ENCODE measurements around the gene HSP90B1.
A peak's percentile ranks its signal among the peaks of the same experiment; 100 is the strongest.

HSP90B1 gene

DNA sequence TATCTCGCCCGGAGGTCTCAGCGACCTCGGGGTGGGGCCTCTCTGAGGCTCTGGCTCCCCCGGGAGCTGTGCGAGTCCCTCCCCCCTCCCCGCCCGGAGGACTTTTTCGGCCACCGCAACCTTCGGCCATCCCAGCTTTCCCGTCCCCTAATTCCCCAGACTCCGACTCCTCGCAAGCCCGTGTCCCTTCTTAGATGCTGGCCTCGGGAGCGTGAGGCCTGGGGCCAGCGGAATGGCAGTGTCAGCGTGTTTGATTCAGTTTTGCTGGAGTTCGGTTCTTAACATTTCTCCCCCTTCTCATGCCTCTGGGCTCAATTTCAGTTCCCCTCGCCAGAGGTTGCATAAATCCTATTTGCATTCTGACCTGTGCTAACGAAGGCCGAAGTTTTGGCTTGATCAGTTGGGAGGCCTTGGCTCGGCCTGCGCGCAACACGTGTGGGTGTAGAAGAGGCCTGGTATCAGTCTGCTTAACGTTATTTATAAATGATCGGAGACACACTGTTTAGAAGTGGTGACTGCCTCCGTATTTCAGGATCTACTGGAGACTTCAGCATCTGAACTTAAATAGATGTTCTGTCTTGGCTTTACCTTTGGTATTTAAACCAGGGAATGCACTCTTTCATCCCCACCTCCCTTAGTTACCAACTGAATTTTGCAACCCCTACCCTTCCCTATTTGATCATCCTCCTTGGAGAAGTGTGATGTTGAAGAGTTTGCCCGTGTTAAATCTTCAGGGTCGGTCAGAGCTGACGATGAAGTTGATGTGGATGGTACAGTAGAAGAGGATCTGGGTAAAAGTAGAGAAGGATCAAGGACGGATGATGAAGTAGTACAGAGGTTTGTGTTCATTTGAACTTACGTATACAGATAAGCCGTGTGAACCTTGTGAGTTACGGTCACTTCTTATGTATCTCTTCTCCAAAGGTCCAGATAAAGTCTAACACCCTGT lies 851 bp downstream of the HSP90B1 start:
- peak; percentile 39 for DNase-seq

DNA sequence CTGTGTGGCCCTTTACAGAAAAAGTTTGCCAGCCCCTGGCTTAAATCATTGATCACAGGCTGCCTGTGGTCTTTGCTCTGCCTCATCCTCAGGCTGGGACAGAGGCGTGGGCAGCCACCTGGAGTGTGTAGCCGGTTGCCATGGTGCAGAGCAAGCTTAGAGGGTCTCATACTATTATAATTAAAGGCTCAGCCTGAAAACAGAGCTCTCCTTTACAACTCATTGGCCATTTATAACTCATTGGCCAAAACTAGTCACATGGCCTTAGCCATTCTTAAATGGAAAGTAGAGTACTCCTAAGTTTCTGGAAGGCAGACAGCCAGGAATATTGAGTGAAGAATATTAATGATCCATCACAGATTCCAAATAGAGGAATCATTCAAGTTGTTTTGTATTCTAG lies 3.0 kb downstream of the HSP90B1 start:
- no peak for DNase-seq

DNA sequence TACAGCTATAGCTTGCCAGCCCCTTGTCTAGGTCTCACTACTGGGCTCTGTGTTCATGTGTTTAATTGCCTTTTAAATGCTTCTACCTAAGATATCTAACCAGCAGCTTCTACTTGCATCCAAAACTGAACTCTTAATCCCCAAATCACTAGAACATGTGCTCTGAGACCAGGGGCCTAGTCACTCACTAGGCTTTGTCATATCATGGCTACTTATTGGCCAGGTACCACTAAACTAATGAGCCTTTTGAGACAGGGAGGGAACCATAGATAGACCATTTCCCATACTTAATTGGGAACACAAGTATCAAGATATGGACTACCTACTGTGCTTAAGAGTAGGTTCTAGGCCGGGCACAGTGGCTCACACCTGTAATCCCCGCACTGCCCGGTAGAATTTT lies 6.5 kb downstream of the HSP90B1 start:
- no peak for DNase-seq

DNA sequence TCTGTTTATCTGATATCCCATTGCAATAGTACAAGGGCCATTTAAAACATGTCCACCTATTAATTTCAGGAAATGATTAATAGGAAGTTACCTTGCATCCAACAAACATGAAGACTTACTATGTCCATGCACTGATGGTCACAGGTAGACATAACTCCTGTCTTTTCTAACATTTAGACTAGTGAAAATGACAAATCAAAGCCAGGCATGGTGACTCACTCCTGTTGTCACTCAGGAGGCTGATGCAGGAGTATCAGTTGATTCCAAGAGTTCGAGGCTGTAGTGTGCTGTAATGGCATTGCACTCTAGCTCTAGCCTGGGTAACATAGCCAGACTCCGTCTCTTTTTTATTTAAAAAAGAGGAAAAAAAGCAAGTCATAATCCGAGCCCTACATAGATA lies 14.8 kb downstream of the HSP90B1 start:
- no peak for DNase-seq

DNA sequence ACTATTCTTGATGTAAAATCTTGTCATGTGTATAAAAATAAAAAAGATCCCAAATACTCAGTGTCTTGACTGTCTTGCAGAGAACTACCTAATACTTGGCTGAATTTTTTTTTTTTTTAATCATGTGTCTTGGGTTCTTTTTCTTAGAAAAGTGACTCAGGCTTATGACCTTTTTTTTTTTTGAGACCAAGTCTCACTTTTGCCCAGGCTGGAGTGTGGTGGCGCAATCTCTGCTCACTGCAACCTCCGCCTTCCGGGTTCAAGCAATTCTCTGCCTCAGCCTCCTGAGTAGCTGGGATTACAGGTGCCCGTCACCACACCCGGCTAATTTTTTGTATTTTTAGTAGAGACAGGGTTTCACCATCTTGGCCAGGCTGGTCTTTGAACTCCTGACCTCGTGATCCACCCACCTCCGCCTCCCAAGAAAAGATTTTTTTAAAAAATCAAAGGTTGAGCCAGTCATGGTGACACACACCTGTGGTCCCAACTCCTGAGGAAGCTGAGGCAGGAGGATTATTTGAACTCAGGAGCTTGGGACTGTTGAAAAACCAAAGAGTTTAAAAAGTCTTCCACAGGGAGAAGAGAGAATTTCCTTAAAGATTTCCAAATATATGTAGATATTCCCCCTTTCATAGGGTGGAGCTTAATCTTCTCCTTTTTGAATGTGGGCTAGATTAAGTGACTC lies 17.8 kb downstream of the HSP90B1 start:
- no peak for DNase-seq

DNA sequence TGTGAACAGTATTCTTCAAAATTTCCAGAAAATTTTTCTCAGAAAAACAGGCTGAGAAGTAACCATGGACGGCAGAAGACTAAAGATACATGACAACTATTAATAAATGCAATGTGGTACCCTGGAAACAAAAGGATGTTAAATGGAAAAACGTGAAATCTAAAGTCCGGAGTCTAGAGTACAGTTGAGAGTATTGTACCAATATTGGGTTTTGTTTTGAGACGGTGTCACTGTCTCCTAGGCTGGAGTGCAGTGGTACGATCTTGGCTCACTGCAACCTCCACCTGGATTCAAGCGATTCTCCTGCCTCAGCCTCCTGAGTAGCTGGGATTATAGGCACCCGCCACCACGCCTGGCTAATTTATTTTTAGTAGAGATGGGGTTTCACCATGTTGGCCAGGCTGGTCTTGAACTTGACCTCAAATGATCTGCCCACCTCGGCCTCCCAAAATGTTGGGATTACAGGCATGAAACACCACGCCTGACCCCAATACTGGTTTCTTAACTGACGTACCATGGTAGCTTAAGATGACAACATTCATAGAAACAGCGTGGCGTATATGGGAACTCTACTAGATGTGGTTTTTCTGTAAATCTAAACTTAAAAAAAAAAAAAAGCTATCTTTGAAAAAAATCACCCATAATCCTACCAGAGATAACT lies 18.7 kb downstream of the HSP90B1 start:
- no peak for DNase-seq

DNA sequence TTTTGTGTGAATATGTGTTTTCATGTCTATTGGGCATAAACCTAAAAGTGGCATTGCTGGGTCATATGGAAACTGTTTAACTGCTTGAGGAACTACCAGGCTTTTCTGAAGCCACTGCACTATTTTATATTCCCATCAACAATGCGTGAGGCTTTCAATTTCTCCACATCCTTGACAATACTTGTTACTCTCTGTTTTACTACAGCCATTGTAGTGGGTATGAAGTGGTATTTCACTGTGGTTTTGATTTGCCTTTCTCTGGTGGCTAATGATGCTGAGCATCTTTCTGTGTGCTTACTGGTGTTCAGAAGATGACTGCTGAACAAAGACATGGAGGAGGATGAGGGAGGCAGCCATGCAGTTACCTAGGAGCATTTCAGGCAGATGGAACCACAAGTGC lies 22.3 kb downstream of the HSP90B1 start:
- DNase-seq = no peak

DNA sequence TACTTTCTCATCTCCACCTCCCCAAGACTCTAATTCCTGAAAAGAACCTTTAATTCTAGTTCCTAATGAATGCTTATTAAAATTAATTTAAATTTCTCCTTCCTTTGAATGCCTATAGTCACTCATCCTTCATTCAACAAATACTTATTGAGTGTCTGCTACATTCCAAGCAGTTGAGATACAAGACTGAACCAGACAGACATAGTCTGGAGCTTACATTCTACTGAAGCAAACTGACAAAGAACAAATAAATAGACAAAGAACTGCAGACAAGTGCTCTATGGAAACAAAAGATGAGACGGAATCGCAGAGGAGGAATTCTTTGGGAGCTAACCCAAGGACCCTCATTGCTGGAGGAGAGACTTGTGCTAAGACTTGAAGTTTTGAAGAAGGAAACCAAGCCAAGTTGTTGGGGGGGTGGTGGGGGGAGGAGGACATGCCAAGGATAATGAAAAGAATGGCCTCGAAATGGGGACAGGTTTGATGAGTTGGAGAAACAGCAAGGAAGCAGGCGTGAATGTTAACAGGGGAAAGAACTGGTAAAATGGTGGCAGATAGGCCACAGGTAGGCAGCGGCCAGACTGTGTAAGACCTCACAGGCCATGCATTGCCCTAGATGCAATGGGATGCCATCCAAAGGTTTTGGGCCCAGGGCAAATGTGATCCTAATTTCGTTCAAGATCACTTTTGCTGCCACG lies 25.8 kb downstream of the HSP90B1 start:
- no peak for DNase-seq

DNA sequence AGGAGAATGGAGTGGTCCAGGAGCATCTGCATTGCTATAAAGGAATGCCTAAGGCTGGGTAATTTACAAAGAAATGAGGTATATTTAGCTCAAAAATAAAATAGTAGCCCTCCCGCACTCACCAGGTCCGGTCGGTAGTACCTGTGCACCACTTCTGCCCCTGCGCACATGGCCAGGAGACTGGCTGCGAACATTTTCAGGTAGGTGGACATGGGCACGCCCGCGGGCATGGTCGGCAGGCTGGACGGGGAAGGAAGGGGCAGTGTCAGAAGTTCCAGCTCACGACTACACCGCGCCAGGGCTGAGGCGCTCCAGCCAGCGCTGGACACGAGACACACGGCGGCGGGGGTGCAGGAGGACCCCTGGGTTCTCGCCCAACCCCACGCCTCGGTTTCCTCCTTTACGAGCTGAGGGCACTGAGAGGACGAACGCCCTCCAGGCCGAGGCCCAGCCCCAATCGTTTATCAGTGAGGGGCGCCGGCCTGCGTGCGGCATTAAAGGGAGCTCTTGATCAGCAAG lies 26.4 kb downstream of the HSP90B1 start:
- peak; percentile 67 for DNase-seq

DNA sequence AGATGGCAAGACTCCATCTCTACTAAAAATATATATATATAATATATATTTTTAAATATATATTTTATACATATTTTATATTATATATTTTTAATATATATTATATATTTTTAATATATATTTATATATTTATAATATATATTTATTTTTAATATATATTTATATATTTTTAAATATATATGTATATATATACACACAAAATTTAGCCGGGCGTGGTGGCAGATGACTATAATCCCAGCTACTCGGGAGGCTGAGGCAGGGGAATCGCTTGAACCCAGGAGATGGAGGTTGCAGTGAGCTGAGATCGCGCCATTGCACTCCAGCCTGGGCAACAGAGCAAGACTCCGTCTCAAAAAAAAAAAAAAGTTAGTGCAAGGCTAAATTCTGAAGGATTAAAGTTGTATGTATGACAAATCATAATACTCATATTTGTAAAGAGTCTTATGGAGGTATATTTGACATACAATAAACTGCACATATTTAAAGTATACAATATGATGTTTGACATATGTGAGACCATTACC lies 27.7 kb downstream of the HSP90B1 start:
- DNase-seq = no peak

DNA sequence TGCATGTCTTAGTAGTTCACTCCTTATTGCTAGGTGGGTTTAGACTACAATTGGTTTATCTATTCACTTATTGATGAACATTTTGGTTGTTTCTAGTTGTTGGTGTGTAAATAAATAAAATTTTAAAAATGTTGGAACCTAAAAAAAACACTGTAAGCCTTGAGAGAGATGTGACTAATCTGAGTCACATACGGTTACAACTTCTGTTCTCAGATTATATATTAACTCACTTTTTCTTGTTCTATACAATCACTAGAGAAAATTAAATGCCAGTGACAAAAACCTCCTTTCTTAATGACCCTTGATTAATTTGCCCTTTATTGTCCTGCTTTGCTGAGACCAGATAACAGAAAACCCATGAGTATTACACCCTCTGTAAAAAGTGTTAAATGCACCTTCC lies 28.4 kb downstream of the HSP90B1 start:
- no peak for DNase-seq

DNA sequence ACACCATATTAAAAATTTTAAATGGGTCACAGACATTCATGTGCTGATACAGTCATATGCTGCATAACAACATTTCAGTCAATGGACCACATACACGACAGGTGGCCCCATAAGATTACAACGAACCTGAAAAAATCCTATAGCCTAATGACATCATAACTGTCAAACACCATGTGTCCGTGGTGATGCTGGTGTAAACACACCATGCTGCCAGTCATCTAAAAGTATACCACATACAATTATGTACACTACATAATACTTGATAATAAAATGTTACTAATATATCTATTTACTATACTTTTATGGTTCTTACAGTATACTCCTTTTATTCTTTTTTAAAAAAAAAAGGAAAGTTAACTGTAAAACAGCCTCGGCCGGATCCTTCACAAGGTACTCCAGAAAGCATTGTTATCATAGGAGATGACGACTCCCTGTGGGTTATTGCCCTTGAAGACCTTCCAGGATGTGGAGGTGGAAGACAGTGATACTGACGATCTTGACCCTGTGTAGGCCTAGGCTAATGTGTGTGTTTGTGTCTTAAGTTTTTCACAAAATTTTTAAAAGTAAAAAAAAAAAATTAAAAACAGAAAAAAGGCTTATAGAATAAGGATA lies 30.5 kb downstream of the HSP90B1 start:
- DNase-seq = no peak

DNA sequence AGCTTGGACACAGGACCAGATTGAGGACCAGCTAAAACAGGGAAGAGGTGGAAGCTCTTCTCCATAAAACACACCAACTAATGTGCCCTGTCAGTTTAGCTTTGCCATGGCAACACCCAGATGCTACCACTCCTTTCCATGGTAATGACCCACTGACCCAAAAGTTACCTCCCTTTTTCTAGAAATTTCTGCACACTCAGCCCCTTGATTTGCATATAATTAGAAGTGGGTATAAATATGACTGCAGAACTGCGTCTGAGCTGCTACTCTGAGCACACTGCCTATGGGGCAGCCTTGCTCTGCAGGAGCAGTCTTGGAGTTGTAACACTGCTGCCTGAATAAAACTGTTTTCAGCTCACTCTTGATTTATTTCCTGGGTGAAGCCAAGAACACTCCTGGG lies 32.3 kb downstream of the HSP90B1 start:
- DNase-seq = no peak

DNA sequence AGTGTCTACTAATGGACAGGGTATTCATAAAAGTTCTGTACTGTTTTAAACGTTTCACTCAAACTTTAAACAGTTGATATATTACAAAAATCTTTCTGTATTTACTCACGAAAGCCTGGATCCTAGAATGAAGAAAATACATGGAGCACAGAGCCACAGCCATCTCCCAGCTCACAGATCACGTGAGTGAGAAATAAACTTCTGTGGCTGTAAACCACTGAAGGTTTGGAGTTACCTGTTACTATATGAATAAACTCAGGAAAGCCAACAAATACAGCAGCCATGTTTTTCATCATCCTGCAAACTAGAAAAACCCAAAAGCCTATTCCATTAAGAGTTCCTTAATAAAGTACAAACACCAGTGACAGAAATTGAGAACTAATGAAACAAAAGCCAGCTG lies 34.6 kb downstream of the HSP90B1 start:
- no peak for DNase-seq

DNA sequence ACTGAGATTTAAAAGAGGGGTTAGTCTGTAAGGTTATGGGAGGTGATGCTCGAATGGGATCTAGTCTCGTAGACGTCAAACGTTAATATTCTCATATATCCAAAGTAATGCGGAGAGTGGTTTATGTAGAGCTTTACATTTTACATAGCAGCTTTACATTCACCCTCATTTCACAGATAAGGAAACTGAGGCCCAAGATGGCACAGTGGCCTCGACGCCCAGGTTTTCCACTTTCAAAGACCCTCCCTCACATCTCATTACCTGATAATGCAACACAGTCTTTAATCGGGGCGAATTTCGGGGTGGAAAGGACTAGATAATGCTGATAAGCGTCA lies 35.0 kb downstream of the HSP90B1 start:
- DNase-seq = no peak

DNA sequence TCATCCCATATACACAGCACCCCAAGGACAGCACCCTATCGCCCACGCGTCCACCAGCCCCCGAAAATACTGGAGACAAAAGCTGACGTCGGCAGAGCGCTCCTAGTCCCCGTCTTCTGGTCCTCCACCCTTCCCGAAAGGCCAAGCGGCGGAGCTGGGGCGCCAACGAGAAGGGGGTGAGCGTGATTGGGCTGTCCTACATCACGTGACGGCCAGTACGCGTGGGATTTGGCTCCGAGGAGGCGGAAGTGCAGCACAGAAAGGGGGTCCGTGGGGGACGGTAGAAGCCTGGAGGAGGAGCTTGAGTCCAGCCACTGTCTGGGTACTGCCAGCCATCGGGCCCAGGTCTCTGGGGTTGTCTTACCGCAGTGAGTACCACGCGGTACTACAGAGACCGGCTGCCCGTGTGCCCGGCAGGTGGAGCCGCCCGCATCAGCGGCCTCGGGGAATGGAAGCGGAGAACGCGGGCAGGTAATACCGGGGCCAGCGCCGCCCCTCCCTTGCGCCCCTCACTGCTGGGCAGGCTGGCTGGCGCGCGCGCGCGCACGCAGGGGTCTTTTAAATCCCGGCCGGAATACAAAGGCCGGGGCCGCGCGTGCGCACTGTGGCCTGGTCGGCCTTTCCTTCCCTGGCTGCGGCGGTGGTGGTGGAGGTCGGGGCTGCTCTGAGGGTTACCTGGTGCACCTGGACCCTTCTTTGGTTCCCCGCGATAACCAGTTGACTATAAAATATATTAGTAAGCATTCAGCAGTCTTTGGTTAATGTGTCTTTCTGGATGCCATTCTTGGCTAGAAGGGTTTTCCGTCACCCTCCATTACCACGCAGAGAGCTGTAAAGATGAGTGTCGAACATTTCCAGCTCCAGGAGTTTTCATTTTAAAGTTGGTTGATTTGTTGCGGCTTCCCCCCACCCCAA lies 35.6 kb downstream of the HSP90B1 start, which contains the start of gene TDG:
Gene TDG (plus strand): TSS at position 283 of the 915 bp plus-strand sequence. CDS start 166 bp downstream, at position 449.
- peak; percentile 99 for DNase-seq

DNA sequence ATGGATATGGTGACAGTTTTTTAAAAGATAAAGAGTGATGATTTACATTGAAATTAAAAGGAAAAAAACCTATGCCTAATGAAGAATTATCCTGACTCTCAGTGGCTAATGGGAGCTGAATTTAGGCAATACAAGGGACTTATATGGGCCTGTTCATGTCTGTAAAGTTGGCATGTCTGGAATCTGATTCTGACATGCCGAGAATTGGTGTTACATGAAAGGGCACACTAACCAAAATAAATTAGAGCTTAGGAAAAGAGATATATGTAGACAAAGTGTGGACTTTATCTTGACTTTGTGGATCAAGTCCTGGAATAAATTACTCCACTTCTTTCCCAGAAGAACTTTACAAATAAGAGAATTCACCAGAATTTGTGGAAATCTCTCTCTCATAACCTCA lies 36.5 kb downstream of the HSP90B1 start:
- DNase-seq = no peak

DNA sequence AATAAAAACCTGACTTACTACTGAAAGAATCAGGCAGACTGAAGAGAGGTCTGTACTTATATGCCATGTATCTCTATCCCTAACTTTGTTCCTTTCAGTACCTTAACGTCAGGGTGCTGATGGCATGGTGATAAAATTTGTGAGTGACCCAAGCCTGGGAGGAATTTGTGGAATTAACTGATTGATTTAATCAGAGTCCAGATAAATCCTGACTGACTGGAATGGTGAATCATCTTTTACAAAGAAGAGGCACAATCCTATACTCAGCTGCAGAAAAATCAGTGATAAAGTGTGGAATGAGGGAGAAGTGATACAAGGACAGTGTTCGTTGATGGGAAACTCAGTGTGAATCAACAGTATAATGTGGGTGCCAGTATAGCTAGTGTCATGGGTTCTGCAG lies 39.2 kb downstream of the HSP90B1 start:
- no peak for DNase-seq

DNA sequence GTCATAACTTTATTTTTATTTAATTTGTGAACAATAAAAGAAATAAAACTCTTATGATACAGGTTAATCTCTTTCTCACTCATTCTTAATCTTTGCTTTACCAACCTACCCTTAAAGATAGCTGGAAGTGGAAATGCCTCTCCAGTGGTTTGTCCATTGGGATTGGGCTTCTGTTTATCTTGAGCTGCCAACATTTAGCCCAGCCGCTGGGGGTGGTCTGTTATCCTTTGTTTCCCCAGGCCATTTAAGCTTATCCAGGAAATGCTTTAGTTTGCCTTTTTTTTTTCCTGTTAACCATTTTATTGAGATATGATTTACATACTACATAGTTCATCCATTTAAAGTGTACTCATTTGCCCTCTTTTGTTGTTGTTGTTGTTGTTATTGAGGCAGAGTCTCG lies 43.7 kb downstream of the HSP90B1 start:
- DNase-seq = no peak

DNA sequence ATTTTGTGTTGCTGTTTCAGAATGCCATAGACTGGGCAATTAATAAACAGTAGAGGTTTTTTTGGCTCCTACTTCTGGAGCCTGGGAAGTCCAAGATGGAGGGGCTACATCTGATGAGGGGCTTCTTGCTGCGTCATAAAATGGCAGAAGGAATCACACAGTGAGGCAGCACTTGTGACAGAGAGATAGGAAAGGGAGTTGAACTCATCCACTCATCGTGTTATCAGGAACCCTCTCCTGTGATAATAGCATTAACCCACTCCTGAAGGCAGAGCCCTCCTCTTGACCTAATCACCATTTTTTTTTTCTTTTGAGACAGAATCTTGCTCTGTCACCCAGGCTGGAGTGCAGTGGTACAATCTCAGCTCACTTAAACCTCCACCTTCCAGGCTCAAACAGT lies 45.2 kb downstream of the HSP90B1 start:
- DNase-seq = no peak

DNA sequence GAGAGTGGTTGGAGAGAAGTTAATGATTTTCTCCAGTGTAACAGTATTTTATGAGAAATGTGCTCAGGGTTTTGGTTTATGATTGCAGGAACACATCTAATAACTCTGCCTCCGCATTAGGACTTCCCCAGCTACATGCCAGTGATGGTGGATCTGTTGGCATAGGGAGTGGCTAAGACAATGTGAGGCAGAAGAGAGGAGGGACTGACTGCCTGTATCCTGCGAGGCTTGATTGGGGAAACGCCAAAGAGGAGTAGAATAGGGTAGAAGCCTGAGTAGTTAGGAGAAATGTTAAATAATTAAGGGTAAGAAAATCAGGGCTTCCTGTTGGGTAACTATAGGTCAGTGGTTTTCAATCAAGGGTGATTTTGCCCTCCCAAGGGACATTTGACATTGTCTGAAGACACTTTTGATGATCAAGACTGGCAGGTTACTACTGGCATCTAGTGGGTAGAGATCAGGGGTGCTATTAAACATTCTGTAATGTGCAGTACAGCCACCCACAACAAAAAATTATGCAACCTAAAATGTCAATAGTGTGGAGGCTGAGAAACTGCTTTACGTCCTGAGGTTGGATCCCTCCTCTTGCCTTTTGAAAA lies 48.3 kb downstream of the HSP90B1 start:
- no peak for DNase-seq

Measured in DMS79 treated with DMSO at 0.1 percent for 48 hours (cell line).